Loucy (cell line): Measurements from ENCODE around the gene CDH4.

Experiments
- EZH2phosphoT487 ChIP-seq: fragments of 200-600 bp; IDR thresholded peaks from 2 replicates; pipeline ENCODE4 v1.6.1; 2018; ENCODE audit warnings: antibody characterized with exemption, mild to moderate bottlenecking, moderate library complexity, borderline replicate concordance
- TF ChIP-seq, protein P1 (sequence below): fragments of 200-600 bp; sonication (generic); conservative IDR thresholded peaks from 2 replicates; pipeline ENCODE4 v1.5.1; 2014; ENCODE audit warnings: mild to moderate bottlenecking, antibody characterized with exemption, low read length

DNA sequence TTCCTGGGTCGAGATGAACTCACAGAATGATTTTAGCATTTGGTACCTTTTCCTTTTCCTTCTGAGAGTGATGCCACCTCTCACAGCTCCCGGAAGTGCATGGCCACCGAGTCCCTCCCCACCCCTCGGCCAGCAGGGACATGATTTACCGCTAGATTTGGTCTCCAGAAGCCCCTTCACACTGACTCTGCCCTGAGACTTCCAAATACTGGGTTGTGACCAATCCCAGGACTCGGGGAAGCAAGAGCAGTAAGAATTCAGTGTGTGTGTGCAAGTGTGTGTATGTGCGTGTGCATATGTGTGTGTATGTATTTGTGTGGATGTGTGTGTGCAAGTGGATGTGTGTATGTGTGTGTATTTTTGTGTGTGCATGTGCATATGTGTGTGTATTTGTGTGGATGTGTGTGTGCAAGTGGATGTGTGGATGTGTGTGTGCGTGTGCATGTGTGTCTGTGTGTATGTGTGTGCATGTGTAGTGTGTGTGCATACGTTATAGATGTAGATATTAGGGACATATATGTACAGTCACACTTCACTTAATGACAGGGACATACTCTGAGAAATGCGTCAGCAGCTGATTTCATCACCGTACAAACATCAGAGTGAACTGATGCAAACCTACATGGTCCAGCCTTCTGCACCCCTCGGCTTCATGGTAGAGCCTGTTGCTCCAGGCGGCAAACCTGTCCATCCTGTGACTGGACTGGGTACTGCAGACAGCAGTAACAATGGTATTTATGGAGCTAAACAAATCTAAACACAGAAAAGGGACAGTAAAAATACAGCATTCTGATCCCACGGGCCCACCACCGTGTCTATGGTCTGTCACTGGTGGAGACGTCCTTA is 439.2 kb downstream of the CDH4 start:
- TF ChIP-seq, protein P1, sequence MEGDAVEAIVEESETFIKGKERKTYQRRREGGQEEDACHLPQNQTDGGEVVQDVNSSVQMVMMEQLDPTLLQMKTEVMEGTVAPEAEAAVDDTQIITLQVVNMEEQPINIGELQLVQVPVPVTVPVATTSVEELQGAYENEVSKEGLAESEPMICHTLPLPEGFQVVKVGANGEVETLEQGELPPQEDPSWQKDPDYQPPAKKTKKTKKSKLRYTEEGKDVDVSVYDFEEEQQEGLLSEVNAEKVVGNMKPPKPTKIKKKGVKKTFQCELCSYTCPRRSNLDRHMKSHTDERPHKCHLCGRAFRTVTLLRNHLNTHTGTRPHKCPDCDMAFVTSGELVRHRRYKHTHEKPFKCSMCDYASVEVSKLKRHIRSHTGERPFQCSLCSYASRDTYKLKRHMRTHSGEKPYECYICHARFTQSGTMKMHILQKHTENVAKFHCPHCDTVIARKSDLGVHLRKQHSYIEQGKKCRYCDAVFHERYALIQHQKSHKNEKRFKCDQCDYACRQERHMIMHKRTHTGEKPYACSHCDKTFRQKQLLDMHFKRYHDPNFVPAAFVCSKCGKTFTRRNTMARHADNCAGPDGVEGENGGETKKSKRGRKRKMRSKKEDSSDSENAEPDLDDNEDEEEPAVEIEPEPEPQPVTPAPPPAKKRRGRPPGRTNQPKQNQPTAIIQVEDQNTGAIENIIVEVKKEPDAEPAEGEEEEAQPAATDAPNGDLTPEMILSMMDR = no peak
- TF ChIP-seq EZH2phosphoT487 = no peak
